ENCODE results near the gene ELMO1. TPM values are rescaled to one million over a fixed set of nuclear protein-coding genes. Genes with fewer than 3 reads are reported as not detected.
A peak's percentile ranks its signal among the peaks of the same experiment; 100 is the strongest.

ELMO1 gene
- total RNA-seq, 6 donors from 2014 or later: 51.4 to 204 (median 73.7) TPM

- peaks cover 10 to 26% (median 22%) of the 10 kb centered on the region in 4 donors for H3K4me1 ChIP-seq
- H3K9me3 ChIP-seq: no peaks in the 10 kb centered on the region
- peak in 1 of 2 donors; percentile 53 for ATAC-seq (ENCODE audit: low FRiP score in 2 of 2)
- 48 to 51% methylated on average over 5 of the region's 5 CpGs for WGBS, 2 donors
- DNase-seq: no peak
- H3K4me3 ChIP-seq: no peak overlapping the region
- no peaks in the 10 kb centered on the region for H3K36me3 ChIP-seq
- H3K27ac ChIP-seq: peak overlapping the region in 2 of 4 donors; percentile 37 to 43
- no peaks in the 10 kb centered on the region for H3K27me3 ChIP-seq
- no peak for TF ChIP-seq POLR2A (IDR thresholded peaks at IDR 0.05)
- no peak for TF ChIP-seq EP300 (IDR thresholded peaks at IDR 0.05)
- no peak for TF ChIP-seq POLR2AphosphoS5 (IDR thresholded peaks at IDR 0.05)
- TF ChIP-seq CTCF (IDR thresholded peaks at IDR 0.05): no peak
These were observed 23.2 kb downstream of the ELMO1 start for GRCh38 chr7:37425498-37425897.

- H3K27me3 ChIP-seq: no peaks in the 10 kb centered on the region
- no peak overlapping the region for H3K4me3 ChIP-seq
- no peaks in the 10 kb centered on the region for H3K36me3 ChIP-seq
- TF ChIP-seq POLR2AphosphoS5 (IDR thresholded peaks at IDR 0.05) (no peak), CTCF (IDR thresholded peaks at IDR 0.05) (no peak), EP300 (IDR thresholded peaks at IDR 0.05) (no peak), POLR2A (IDR thresholded peaks at IDR 0.05) (no peak)
- ATAC-seq (ENCODE audit: low FRiP score in 2 of 2) (peak in 1 of 2 donors; percentile 51), DNase-seq (no peak)
- peaks cover 8 to 26% (median 19%) of the 10 kb centered on the region in 4 donors for H3K4me1 ChIP-seq
- H3K9me3 ChIP-seq: no peaks in the 10 kb centered on the region
- H3K27ac ChIP-seq: peak overlapping the region in 2 of 4 donors; percentile 37 to 43
- WGBS, 2 donors: 63 to 73% methylated on average over 2 of the region's 2 CpGs
These were observed 23.7 kb downstream of the ELMO1 start for GRCh38 chr7:37424995-37425394.

GRCh38 chr7:37424521-37424920 is 24.1 kb downstream of the ELMO1 start:
- ATAC-seq (ENCODE audit: low FRiP score in 2 of 2): no peak
- Histone ChIP-seq H3K27me3 (no peaks in the 10 kb centered on the region), H3K4me1 (peaks cover 8 to 27% (median 16%) of the 10 kb centered on the region in 4 donors), H3K9me3 (no peaks in the 10 kb centered on the region), H3K27ac (no peak overlapping the region), H3K36me3 (no peaks in the 10 kb centered on the region), H3K4me3 (no peak overlapping the region)
- no peak for TF ChIP-seq CTCF (IDR thresholded peaks at IDR 0.05)
- no peak for TF ChIP-seq POLR2AphosphoS5 (IDR thresholded peaks at IDR 0.05)
- TF ChIP-seq POLR2A (IDR thresholded peaks at IDR 0.05): no peak
- TF ChIP-seq EP300 (IDR thresholded peaks at IDR 0.05): no peak
- DNase-seq: no peak
- WGBS, 2 donors: 87% methylated on average over 1 of the region's 1 CpG

- DNase-seq (no peak), ATAC-seq (ENCODE audit: low FRiP score in 2 of 2) (peak in 1 of 2 donors; percentile 86)
- Histone ChIP-seq H3K36me3 (no peaks in the 10 kb centered on the region), H3K27me3 (no peaks in the 10 kb centered on the region), H3K4me3 (no peak overlapping the region), H3K4me1 (peaks cover 7 to 25% (median 15%) of the 10 kb centered on the region in 4 donors), H3K27ac (no peak overlapping the region), H3K9me3 (no peaks in the 10 kb centered on the region)
- WGBS, 2 donors: 79 to 81% methylated on average over 6 of the region's 6 CpGs
- TF ChIP-seq CTCF (IDR thresholded peaks at IDR 0.05) (no peak), POLR2A (IDR thresholded peaks at IDR 0.05) (no peak), EP300 (IDR thresholded peaks at IDR 0.05) (no peak), POLR2AphosphoS5 (IDR thresholded peaks at IDR 0.05) (no peak)
These were observed 26.7 kb downstream of the ELMO1 start for GRCh38 chr7:37421861-37422500.
